ENCODE data around the gene CACHD1.
A peak's percentile ranks its signal among the peaks of the same experiment; 100 is the strongest.
"Not testable (repeated sequence)": the region's sequence is repeated elsewhere in the genome, so short reads cannot be mapped to it uniquely, and the experiment has no call there.

CACHD1 gene

GRCh38 chr1:64497088-64497883, 27.4 kb downstream of the CACHD1 start:
- DNase-seq (ENCODE audit: low spot score), result no peak

GRCh38 chr1:64498325-64498724, 28.4 kb downstream of the CACHD1 start:
- DNase-seq (ENCODE audit: low spot score), result no peak

- no peak for DNase-seq (ENCODE audit: low spot score)
These were observed 29.1 kb downstream of the CACHD1 start for GRCh38 chr1:64499011-64499410.

- DNase-seq (ENCODE audit: low spot score), result no peak
These were observed 30.0 kb downstream of the CACHD1 start for GRCh38 chr1:64499966-64500365.

GRCh38 chr1:64502083-64502482, 32.2 kb downstream of the CACHD1 start:
- no peak for DNase-seq (ENCODE audit: low spot score)

- no peak for DNase-seq (ENCODE audit: low spot score)
These were observed 33.0 kb downstream of the CACHD1 start for GRCh38 chr1:64502931-64503330.

- DNase-seq (ENCODE audit: low spot score), result no peak
These were observed 35.5 kb downstream of the CACHD1 start for GRCh38 chr1:64505232-64505943.

GRCh38 chr1:64505944-64506655, 36.2 kb downstream of the CACHD1 start:
- DNase-seq (ENCODE audit: low spot score), result no peak

- no peak for DNase-seq (ENCODE audit: low spot score)
These were observed 38.7 kb downstream of the CACHD1 start for GRCh38 chr1:64508629-64509028.

- no peak for DNase-seq (ENCODE audit: low spot score)
These were observed 41.1 kb downstream of the CACHD1 start for GRCh38 chr1:64511044-64511443.

- not testable (repeated sequence) for DNase-seq (ENCODE audit: low spot score)
These were observed 42.3 kb downstream of the CACHD1 start for GRCh38 chr1:64512206-64512605.

GRCh38 chr1:64513545-64513944, 43.6 kb downstream of the CACHD1 start:
- DNase-seq (ENCODE audit: low spot score), result no peak

GRCh38 chr1:64514197-64514765, 44.4 kb downstream of the CACHD1 start:
- DNase-seq (ENCODE audit: low spot score), result no peak

GRCh38 chr1:64515427-64515826, 45.5 kb downstream of the CACHD1 start:
- no peak for DNase-seq (ENCODE audit: low spot score)

- DNase-seq (ENCODE audit: low spot score), result peak; percentile 15
These were observed 46.4 kb downstream of the CACHD1 start for GRCh38 chr1:64516301-64516700.

GRCh38 chr1:64516803-64517568, 47.1 kb downstream of the CACHD1 start:
- DNase-seq (ENCODE audit: low spot score), result no peak

- no peak for DNase-seq (ENCODE audit: low spot score)
These were observed 47.7 kb downstream of the CACHD1 start for GRCh38 chr1:64517640-64518039.

- DNase-seq (ENCODE audit: low spot score), result no peak
These were observed 49.0 kb downstream of the CACHD1 start for GRCh38 chr1:64518692-64519481.

GRCh38 chr1:64519901-64520300, 50.0 kb downstream of the CACHD1 start:
- DNase-seq (ENCODE audit: low spot score), result no peak

GRCh38 chr1:64522740-64523139, 52.8 kb downstream of the CACHD1 start:
- no peak for DNase-seq (ENCODE audit: low spot score)

Data from RKO (cell line).